Activated naive CD8-positive, alpha-beta T cell (primary cell): ENCODE results near the gene DCAF5.
A peak's percentile ranks its signal among the peaks of the same experiment; 100 is the strongest.

Experiments used
- H3K27ac Mint-ChIP-seq: one replicate; pipeline ENCODE4 v1.8.0; 2021; ENCODE audit warnings: mixed read lengths
- H3K27me3 Mint-ChIP-seq: one replicate; pipeline ENCODE4 v1.8.0; 2021; ENCODE audit warnings: mixed read lengths
- H3K36me3 Mint-ChIP-seq: one replicate; pipeline ENCODE4 v1.8.0; 2021; ENCODE audit warnings: mixed read lengths
- H3K4me1 Mint-ChIP-seq: one replicate; pipeline ENCODE4 v1.8.0; 2021; ENCODE audit warnings: low read depth, mixed read lengths
- H3K4me3 Mint-ChIP-seq: one replicate; pipeline ENCODE4 v1.8.0; 2021; ENCODE audit warnings: mild to moderate bottlenecking, mixed read lengths
- H3K9me3 Mint-ChIP-seq: one replicate; pipeline ENCODE4 v1.8.0; 2021; ENCODE audit warnings: low read depth, mixed read lengths

DCAF5 gene

GRCh38 chr14:69153152-69153872 is 393 bp upstream of the DCAF5 start:
- peaks cover 3% of the 10 kb centered on the region for H3K36me3 Mint-ChIP-seq
- no peaks in the 10 kb centered on the region for H3K27me3 Mint-ChIP-seq
- H3K4me1 Mint-ChIP-seq, result peaks cover 32% of the 10 kb centered on the region
- H3K4me3 Mint-ChIP-seq, result peak overlapping the region; percentile 94
- H3K27ac Mint-ChIP-seq, result peak overlapping the region; percentile 73
- H3K9me3 Mint-ChIP-seq, result no peaks in the 10 kb centered on the region

DNA sequence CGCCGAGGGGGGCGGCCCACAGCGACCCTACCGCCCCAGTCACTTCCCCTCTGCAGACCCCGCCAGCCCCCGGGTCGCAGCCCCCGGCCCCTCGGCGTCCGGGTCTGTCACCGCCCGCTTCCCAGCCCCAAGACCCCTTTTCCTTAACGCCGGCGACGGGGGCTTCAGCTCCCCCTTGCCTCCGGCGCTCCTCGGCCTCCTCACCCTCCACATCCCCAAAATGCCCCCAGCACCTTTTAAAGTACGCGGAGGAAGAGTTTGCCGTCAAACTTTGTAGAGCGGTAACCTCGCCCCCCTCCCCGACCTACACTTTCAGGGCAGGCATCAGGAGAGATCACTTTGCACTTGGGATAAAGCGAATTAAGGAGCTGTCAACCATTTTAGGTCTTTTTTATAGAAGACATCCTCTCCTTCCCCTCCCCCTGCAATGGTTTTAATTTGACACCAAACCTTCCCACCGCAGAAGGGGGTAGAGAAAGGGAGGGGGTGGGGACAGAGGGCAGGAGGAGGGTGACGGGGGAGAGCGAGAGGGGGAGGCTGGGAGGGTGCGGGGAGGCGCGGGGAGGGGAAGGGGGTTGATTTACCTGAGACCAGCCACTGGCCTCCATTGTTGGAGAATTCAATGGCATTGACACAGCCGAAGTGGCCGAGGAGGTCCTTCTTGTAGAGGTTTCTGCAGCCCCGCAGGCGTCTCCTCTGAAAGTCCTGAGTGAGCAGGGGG is 578 bp downstream of the DCAF5 start:
- H3K27ac Mint-ChIP-seq, result peak overlapping the region; percentile 89
- no peaks in the 10 kb centered on the region for H3K27me3 Mint-ChIP-seq
- peaks cover 3% of the 10 kb centered on the region for H3K36me3 Mint-ChIP-seq
- H3K4me1 Mint-ChIP-seq, result peaks cover 40% of the 10 kb centered on the region
- peak overlapping the region; percentile 90 for H3K4me3 Mint-ChIP-seq
- no peaks in the 10 kb centered on the region for H3K9me3 Mint-ChIP-seq

- Mint-ChIP-seq H3K4me1 (peaks cover 48% of the 10 kb centered on the region), H3K27ac (peak overlapping the region; percentile 89), H3K4me3 (peak overlapping the region; percentile 90), H3K36me3 (peaks cover 3% of the 10 kb centered on the region), H3K27me3 (no peaks in the 10 kb centered on the region), H3K9me3 (no peaks in the 10 kb centered on the region)
Measured at GRCh38 chr14:69151458-69152180, 1.3 kb downstream of the DCAF5 start.

DNA sequence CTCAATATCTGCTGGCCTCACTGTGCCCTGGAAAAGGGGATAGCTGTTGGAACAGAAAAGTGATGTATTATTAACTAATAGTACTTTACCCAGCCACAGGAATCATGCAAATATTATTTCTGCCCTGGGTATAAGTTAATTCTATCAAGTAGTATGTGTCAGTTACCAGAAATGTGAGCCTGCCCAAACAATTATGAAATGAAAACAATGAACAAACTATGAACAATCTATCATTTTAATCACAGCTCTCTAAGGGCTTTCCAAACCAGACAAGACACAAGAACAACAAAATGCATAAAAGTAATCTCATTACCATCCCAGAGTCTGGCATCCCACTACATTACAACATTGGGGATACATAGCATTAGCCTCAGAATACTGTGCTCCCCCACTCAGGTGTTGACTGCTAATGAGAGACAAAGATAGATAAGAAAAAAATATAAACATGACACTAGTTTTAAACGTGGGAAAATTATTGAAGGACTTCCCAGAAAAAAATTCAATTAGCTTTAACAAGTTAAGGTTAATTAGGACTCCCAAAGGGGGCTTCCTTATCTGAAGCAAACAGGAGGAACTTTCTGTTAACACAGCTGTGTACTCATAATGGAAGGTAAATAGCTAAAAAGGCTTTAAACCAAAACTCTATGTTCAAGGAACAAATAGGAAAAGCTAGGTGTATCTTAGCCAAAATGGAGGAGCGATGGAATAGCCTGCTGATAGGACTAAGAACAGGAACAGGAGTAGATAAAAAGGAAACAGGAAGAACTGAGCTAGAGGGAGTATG is 3.3 kb downstream of the DCAF5 start:
- Mint-ChIP-seq H3K27me3 (no peaks in the 10 kb centered on the region), H3K27ac (peak overlapping the region; percentile 66), H3K4me3 (peak overlapping the region; percentile 88), H3K36me3 (peaks cover 3% of the 10 kb centered on the region), H3K9me3 (no peaks in the 10 kb centered on the region), H3K4me1 (peaks cover 58% of the 10 kb centered on the region)

- Mint-ChIP-seq H3K4me3 (no peak overlapping the region), H3K4me1 (peaks cover 64% of the 10 kb centered on the region), H3K9me3 (no peaks in the 10 kb centered on the region), H3K27me3 (no peaks in the 10 kb centered on the region), H3K27ac (peak overlapping the region; percentile 5), H3K36me3 (peaks cover 7% of the 10 kb centered on the region)
Measured at GRCh38 chr14:69142101-69142500, 10.8 kb downstream of the DCAF5 start.

GRCh38 chr14:69141550-69141949 is 11.4 kb downstream of the DCAF5 start:
- Mint-ChIP-seq H3K4me3 (no peak overlapping the region), H3K27me3 (no peaks in the 10 kb centered on the region), H3K27ac (no peak overlapping the region), H3K9me3 (no peaks in the 10 kb centered on the region), H3K4me1 (peaks cover 61% of the 10 kb centered on the region), H3K36me3 (peaks cover 7% of the 10 kb centered on the region)

DNA sequence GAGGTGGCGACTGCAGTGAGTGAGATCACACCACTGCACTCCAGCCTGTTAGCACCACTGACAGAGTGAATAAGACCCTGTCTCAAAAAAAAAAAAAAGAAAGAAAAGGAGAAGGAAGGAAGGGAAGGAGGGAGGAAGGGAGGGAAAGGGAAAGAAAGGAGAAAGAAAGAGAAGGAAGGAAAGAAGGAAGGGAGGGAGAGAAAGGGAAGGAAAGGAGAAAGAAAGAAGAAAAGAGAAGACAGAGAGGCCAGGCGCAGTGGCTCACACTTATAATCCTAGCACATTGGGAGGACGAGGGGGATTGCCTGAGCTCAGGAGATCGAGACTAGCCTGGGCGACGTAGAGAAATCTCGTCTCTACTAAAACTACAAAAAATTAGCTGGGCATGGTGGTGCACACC is 13.2 kb downstream of the DCAF5 start:
- peaks cover 62% of the 10 kb centered on the region for H3K4me1 Mint-ChIP-seq
- H3K27me3 Mint-ChIP-seq, result no peaks in the 10 kb centered on the region
- peaks cover 7% of the 10 kb centered on the region for H3K36me3 Mint-ChIP-seq

GRCh38 chr14:69137843-69138535 is 14.9 kb downstream of the DCAF5 start:
- Mint-ChIP-seq H3K27me3 (no peaks in the 10 kb centered on the region), H3K4me1 (peaks cover 74% of the 10 kb centered on the region), H3K36me3 (peaks cover 7% of the 10 kb centered on the region), H3K27ac (peak overlapping the region; percentile 82), H3K4me3 (peak overlapping the region; percentile 38), H3K9me3 (no peaks in the 10 kb centered on the region)

More for the DNA sequence above, 13.2 kb downstream of the DCAF5 start:
- Mint-ChIP-seq H3K4me3 (no peak overlapping the region), H3K9me3 (no peaks in the 10 kb centered on the region), H3K27ac (no peak overlapping the region)

DNA sequence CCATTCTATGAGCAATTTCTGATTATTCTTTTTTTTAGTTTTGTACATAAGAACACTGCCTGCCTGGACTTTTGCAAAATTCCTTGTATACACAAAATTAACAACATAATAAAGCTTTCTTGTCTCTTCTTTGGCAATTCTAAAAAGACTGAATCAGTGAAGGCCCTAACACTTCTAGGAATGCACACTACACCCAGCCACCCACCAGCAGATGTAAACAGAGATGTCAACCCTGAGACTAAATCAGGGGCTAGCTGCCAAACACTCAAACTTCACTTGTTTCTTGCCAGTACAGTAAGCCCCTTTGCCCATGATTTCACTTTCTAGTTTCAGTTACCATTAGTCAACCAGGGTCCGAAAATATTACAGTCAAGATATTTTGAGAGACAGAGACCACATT is 15.5 kb downstream of the DCAF5 start:
- peak overlapping the region; percentile 79 for H3K27ac Mint-ChIP-seq
- H3K9me3 Mint-ChIP-seq, result no peaks in the 10 kb centered on the region
- H3K4me3 Mint-ChIP-seq, result peak overlapping the region; percentile 40
- peaks cover 4% of the 10 kb centered on the region for H3K36me3 Mint-ChIP-seq
- peaks cover 74% of the 10 kb centered on the region for H3K4me1 Mint-ChIP-seq
- no peaks in the 10 kb centered on the region for H3K27me3 Mint-ChIP-seq

- Mint-ChIP-seq H3K4me3 (no peak overlapping the region), H3K9me3 (no peaks in the 10 kb centered on the region), H3K36me3 (peaks cover 4% of the 10 kb centered on the region), H3K27ac (peak overlapping the region; percentile 22), H3K27me3 (no peaks in the 10 kb centered on the region), H3K4me1 (peaks cover 84% of the 10 kb centered on the region)
Measured at GRCh38 chr14:69135133-69135532, 17.8 kb downstream of the DCAF5 start.

DNA sequence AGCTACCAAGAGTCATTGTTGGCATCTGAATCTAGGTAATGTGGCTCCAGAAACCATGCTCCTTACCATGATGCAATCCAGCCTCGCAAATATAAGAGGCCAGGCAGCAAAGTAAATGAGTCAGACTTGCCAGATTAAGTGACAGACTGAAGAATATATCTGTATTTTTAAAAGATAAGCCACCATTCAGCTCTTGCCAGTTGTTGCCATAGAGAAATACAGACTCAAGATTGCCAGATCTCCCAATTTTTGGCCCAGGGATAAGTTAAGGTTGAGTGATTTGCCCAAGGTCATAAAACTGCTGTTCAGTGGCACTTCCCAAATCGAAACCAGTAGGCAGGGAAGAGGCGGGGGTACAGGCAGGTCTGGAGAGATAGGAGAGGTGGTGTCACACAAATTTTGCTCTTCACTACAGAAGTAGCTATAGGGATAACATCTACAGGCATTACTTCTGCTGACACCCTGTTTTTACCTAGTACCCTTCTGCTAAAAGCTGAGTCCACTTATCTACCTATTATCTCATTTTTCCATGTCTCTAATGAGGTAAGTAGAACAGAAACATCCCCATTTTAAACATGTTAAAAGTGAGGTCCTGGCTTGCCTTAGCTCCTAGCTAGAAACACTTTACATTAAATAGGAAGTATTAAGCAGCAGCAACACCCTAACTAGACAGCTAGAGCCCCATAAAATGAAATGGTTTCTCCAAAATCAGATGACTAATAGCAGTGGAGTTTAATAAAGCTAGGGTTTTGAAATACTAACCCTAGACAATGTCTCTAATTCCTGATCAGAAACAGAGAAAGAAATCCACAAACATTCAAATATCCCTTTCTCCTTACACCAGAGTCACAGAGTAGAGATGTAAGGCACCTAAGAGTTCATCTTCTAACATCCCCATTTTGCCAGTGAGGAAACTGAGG is 19.5 kb downstream of the DCAF5 start:
- H3K4me1 Mint-ChIP-seq, result peaks cover 86% of the 10 kb centered on the region
- peak overlapping the region; percentile 98 for H3K27ac Mint-ChIP-seq
- no peaks in the 10 kb centered on the region for H3K9me3 Mint-ChIP-seq
- no peaks in the 10 kb centered on the region for H3K27me3 Mint-ChIP-seq
- H3K4me3 Mint-ChIP-seq, result peak overlapping the region; percentile 66
- peaks cover 4% of the 10 kb centered on the region for H3K36me3 Mint-ChIP-seq

DNA sequence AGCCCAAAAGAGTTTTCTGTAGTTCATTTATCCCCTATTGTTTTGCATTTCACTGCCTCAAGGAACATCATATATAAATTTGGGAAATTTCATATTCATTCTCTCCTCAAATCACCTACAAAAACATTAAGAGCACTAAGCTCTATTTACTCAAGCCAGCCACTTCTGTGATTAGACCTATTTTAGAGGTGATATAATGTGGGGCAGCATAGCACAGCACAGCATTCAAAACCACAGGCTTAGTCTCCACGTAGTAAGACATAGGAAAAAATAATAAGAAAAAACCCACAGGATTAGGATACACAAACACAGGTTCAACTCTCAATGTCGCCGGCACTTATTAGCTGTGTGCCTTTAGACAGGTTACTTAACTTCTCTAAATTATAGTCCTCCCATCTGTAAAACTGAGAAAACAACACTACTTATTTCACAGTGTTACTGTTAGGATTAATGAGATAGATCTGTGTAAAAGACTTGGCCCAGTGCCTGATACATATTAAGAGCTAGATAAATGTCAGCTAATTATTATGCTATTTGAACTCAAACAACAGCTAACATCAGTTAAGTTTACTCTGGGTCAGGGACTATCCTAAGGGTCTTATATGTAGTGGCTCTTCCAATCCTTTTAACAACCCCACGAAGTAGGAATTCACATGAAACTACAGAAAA is 20.3 kb downstream of the DCAF5 start:
- H3K27ac Mint-ChIP-seq, result peak overlapping the region; percentile 98
- no peaks in the 10 kb centered on the region for H3K36me3 Mint-ChIP-seq
- peaks cover 81% of the 10 kb centered on the region for H3K4me1 Mint-ChIP-seq
- H3K27me3 Mint-ChIP-seq, result no peaks in the 10 kb centered on the region
- peak overlapping the region; percentile 66 for H3K4me3 Mint-ChIP-seq
- H3K9me3 Mint-ChIP-seq, result no peaks in the 10 kb centered on the region

DNA sequence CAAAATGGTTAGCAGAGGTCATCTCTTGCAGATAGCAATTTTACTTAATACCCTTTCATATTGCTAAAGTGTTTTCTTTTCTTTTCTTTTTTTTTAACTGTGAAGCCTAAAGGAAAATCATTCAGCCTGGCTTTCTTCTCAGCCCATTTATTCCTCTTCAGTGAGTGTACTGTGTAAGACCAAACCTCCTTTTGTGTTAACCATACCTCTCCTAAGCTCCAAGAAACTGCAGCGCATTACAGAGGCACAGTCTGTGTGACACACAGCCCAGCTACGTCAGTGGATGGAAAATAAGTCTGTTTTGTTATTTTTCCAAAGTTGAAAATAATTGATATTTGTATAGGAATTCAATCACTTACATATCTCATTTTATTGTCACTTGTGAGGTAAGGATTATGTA is 21.7 kb downstream of the DCAF5 start:
- no peak overlapping the region for H3K4me3 Mint-ChIP-seq
- H3K36me3 Mint-ChIP-seq, result peaks cover 3% of the 10 kb centered on the region
- H3K4me1 Mint-ChIP-seq, result peaks cover 84% of the 10 kb centered on the region
- no peaks in the 10 kb centered on the region for H3K9me3 Mint-ChIP-seq
- peak overlapping the region; percentile 69 for H3K27ac Mint-ChIP-seq
- no peaks in the 10 kb centered on the region for H3K27me3 Mint-ChIP-seq
